Sigmoid colon (tissue), 4 donors: Measurements from ENCODE around the gene REPS2.
A peak's percentile ranks its signal among the peaks of the same experiment; 100 is the strongest.

Experiments used
- CTCF ChIP-seq, 4 experiments: fragments of 450-650 bp in 3 of 4; fragments of 200-600 bp in 1 of 4; IDR thresholded peaks; one replicate each; pipeline ENCODE4 v1.5.1; 2016 to 2019; ENCODE audit warnings: antibody characterized with exemption in 4 of 4, mild to moderate bottlenecking in 3 of 4, moderate library complexity in 2 of 4
- EP300 ChIP-seq, 4 donors: sonication (generic); formaldehyde crosslinking; IDR thresholded peaks; one replicate each; pipeline ENCODE4 v1.6.1; 2017; ENCODE audit warnings: antibody characterized with exemption in 4 of 4
- POLR2A ChIP-seq, 2 donors: fragments of 450-650 bp; IDR thresholded peaks; one replicate each; pipeline ENCODE4 v1.6.1; 2016; ENCODE audit warnings: antibody characterized with exemption in 2 of 2, mild to moderate bottlenecking in 2 of 2, moderate library complexity in 2 of 2
- POLR2AphosphoS5 ChIP-seq, 4 donors: sonication (generic); formaldehyde crosslinking; IDR thresholded peaks; one replicate each; pipeline ENCODE4 v1.6.1; 2017; ENCODE audit warnings: antibody characterized with exemption in 4 of 4

GRCh38 chrX:17081511-17081910, 135.1 kb downstream of the REPS2 start:
- TF ChIP-seq CTCF (IDR thresholded peaks at IDR 0.05) (no peak), POLR2A (IDR thresholded peaks at IDR 0.05) (no peak), POLR2AphosphoS5 (IDR thresholded peaks at IDR 0.05) (peak in 1 of 4 donors; percentile 31), EP300 (IDR thresholded peaks at IDR 0.05) (no peak)
